DOHH2 (cell line): ENCODE measurements around the gene COL23A1.

Experiments used
- CTCF ChIP-seq: fragments of 200-600 bp; sonication (generic); IDR thresholded peaks from one replicate; pipeline ENCODE4 v1.5.1; 2014; ENCODE audit warnings: antibody characterized with exemption, mild to moderate bottlenecking, low read depth, low read length; ENCODE audit not compliant: poor library complexity, severe bottlenecking
- EZH2phosphoT487 ChIP-seq: fragments of 200-600 bp; sonication (generic); IDR thresholded peaks from 2 replicates; pipeline ENCODE4 v1.6.1; 2017; ENCODE audit warnings: borderline replicate concordance, mild to moderate bottlenecking, antibody characterized with exemption, low read length, moderate library complexity, mixed read lengths

DNA sequence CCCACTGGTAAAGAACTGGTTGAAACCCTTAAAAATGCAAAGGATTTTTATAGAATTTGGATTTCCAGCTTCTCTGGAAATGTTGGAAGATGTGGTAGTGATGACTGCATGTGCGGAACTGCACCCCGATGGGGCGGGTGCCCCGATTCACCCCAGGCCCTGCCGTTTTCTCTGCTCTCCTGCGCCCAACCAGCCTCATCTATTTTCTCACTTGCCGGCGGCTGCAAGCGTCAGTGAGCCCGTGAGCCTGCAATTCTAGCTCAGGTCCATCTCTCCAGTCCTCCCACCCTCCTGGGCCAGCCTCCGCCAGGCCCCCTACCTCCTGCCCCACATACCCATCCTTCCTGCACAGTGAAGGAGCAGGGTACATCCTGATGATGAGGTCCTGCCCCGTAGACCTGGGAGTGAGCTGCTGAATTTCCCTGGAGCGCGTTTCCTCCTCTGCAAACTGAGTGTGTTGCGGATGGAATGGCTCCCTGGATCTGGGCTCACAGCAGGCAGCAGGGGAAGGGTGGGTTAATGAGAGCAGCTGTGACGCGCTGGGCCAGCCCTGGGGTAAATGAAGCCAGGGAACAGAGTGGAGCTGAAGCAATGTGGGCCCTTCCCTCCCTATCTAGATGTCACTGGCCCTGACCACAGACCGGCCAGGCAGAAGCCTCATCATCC lies 311.7 kb downstream of the COL23A1 start:
- TF ChIP-seq CTCF: no peak
- no peak for TF ChIP-seq EZH2phosphoT487
